ENCODE results near the gene DISP2. TPM values are rescaled to one million over a fixed set of nuclear protein-coding genes. Genes with fewer than 3 reads are reported as not detected.

The DISP2 gene
- 0.60 TPM for total RNA-seq

DNA sequence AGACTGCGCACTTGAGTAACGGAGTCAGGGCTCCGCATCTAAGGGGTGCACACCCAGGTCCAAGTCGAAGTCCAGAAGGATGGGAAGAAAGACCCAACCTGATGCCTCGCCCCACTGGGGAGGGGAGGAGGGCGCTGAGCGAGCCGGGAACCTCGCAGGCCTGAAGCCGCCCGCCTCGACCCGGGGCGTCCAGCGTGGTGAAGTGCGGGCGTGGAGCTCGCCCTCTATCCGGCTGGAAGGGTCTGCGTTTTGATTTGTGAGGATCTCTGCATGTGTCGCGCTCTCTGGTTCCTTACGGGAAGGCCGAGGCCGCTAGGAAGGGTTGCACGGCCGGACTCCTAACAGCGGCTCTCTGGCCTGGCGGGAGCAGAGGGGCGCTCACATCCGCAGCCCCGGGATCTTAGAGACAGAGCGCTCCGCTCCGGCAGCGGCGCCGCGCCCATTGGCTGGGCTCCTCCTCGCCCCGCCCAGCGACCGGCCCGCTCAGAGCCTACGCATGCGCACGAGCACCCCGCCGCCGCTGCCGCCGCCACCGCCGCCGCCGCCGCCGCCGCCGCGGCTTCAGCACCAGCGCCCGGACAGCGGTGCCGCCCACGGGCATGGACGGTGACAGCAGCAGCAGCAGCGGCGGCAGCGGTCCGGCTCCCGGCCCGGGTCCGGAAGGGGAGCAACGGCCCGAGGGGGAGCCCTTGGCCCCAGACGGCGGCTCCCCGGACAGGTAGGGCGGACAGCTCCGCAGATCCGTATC is at the start of gene DISP2:
Gene DISP2 (plus strand): TSS at position 497 of the 748 bp plus-strand sequence. CDS start 103 bp downstream, at position 600.
- peak; percentile 89 for DNase-seq (ENCODE audit: low spot score)

GRCh38 chr15:40309344-40309862 is 48.6 kb upstream of the DISP2 start:
- no peak for DNase-seq (ENCODE audit: low spot score)

GRCh38 chr15:40310001-40310959 is 47.7 kb upstream of the DISP2 start:
- DNase-seq (ENCODE audit: low spot score) = no peak

- no peak for DNase-seq (ENCODE audit: low spot score)
Observed at GRCh38 chr15:40310993-40311392, 47.0 kb upstream of the DISP2 start.

GRCh38 chr15:40312370-40313158 is 45.5 kb upstream of the DISP2 start:
- no peak for DNase-seq (ENCODE audit: low spot score)

DNA sequence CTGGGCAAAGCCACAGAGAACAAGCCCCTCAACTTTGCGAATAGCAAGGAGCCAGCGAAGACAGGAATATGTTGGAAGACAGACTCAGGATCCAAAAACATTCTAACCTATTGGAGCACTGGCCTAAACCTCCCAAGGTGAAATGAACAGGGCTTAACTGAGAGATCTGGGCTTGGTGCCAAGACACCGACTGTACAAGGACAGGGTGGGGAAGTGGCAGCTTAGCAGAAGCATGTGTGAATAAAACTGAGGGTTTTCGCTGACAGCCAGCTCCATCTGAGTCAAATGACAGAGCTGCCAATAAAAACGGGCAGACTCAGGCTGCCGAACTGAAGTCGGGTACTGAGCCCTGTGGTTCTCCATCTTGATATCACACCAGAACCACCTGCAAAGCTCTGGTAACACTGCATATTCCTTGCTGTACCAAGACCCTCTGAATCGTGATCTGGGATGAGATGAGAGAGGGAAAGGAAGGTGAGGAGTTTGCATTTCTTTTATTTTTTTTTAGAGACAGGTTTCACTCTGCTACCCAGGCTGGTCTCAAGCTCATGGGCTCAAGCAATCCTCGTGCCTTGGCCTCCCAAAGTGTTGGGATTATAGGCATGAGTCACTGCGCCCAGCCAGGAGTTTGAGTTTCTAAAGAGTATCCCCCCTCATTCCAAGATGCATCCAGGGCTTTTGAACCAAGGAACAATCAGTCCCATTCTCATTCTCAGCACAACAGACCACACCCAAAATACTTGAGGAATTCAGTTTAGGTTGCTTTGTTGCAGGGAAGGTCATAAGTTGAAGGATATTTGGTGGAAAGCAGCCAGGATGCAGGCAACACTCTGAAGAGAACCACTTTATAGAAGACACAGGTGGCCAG is 44.3 kb upstream of the DISP2 start:
- peak; percentile 75 for DNase-seq (ENCODE audit: low spot score)

GRCh38 chr15:40314723-40315276 is 43.2 kb upstream of the DISP2 start:
- no peak for DNase-seq (ENCODE audit: low spot score)

DNA sequence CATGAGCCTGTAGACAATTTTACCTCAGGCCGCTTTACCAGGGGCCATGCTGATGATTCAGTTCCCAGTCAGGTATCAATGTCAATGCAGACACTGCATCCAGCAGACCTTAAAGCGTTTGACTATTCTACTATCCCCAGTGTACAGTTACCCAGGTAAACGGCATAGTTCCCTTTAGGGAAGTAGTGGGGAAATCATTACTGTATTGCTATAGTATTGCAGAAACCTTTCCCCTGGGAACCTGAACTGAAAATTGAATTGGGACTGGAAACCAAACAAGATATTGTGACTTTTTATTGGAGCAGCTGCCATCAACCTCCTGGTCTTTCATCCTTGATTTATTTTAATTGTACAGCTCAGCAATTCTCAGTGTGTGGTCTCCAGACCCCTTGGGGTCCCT is 41.1 kb upstream of the DISP2 start:
- DNase-seq (ENCODE audit: low spot score) = no peak

- DNase-seq (ENCODE audit: low spot score) = no peak
Observed at GRCh38 chr15:40317580-40317979, 40.4 kb upstream of the DISP2 start.

- DNase-seq (ENCODE audit: low spot score) = no peak
Observed at GRCh38 chr15:40320409-40320808, 37.6 kb upstream of the DISP2 start.

GRCh38 chr15:40320931-40321371 is 37.1 kb upstream of the DISP2 start:
- no peak for DNase-seq (ENCODE audit: low spot score)

GRCh38 chr15:40322531-40323238 is 35.3 kb upstream of the DISP2 start:
- DNase-seq (ENCODE audit: low spot score) = no peak

DNA sequence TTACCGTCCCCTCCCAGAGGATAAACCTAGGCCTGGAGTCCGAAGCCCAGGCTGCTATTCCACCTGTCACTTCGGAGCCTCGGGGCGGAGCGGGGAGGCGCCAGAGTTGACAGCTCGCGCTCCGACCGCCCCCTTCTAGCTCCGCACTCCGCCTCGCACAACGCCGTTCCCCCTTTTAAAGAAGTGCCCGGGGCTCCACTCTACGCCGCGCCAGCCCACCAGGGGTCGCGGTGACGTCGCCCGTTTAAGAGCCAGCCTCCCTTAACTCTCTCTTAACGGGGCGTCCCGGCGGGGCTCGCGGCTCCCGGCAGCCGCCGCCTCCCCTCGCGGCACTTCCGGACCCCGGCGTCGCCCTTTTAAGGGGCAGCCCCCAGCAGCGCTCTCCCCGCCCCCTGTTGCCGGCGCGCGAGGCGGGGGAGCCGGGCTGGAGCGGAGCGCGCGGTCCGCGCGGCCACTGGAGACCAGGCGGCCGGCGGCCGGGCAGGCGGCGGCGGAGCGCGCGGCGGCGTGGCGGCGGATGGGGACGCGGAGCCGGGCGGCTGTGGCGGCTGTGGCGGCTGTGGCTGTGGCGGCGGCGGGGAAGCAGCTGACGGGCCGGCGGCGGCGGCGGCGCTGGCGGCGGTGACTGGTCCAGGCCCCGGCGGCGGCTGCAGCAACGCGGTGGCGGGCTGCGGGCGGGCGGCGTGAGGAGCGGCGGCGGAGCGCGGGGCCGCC is 34.6 kb upstream of the DISP2 start, which contains the start of gene INAFM2:
Gene INAFM2 (plus strand): TSS at position 454 of the 714 bp plus-strand sequence. CDS start 364 bp downstream, outside the sequence.
- DNase-seq (ENCODE audit: low spot score) = peak; percentile 92

DNA sequence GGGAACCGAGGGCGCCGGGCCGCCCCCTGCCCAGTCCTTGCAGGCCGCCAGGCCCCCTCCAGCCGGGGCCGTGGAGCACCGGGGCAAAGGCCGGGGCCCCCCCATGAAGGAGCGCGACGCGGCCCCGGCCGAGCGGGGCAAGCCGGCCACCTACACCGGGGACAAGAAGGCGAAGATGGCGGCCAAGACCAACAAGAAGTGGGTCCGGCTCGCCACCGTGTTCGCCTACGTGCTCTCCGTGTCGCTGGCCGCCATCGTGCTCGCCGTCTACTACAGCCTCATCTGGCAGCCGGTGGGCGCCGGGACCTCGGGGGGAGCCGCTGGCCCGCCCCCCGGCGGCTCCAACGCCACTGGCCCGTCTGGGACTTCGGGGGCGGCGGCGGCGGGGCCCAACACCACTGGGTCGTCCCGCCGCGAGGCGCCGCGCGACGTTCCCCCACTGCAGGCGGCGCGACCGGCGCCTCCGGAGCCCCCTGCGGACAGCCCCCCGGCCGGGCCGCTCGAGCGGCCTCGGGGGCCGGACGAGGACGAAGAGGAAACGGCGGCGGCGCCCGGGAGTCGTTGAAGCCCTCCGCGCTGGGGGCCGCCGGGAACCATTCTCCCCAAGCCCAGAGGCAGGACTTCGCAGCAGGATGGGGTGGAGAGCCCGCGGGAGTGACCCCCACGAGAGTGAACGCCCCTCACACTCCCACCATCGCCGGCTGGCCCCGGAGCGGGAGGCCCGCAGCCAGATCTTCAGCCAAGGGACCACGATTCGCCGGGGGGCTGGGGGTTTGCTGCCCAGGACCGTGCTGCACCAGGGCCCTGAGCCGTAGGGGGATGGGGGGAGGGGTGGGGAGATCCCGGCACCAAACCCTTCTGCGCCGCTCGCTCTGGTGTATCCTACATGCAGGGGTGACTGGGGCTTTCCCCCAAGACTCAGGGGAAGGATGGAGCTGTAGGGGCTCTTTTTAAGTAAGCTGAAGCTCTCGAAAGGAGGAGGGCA is 33.8 kb upstream of the DISP2 start:
- no peak for DNase-seq (ENCODE audit: low spot score)

GRCh38 chr15:40325188-40325587 is 32.8 kb upstream of the DISP2 start:
- no peak for DNase-seq (ENCODE audit: low spot score)

- no peak for DNase-seq (ENCODE audit: low spot score)
Observed at GRCh38 chr15:40325700-40326099, 32.3 kb upstream of the DISP2 start.

DNA sequence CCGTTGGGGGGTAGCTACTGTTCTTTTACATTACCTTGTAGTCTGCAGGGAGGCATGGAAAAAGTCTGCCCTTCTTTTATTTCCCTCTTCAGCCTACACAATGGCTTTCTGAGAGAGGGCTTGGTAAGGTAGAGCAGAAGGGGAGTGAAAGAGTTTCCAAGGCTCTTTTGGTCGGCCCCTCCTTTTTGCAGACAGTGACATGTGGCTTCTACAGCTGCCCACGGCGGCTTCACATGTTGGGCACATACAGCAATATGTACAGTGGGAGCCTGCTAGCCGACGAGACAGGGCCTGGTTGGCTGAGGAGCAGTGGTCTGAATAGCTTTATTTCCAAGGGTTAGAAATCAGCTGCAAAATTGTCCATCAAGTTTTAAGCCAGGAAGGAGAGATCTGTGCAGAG is 30.6 kb upstream of the DISP2 start:
- DNase-seq (ENCODE audit: low spot score) = no peak

DNA sequence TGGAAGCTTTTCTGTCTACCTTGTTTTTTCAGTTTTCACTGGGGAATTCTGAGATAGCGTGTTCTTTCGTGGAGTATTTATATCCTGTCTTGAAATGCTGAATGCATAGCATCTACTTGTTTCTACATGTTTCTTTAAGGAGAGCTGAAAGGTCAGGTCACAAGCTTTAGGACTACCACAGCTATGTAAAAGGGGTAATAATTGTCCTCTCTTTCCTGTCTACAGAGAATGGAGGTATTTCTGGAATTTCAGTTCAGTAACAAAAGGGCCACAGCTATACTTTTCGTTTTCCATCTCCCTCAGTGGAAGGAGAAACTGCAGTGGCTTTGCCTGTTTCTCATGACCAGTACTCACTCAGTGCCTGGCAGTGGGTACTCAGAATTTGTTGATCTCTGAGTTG is 29.8 kb upstream of the DISP2 start:
- DNase-seq (ENCODE audit: low spot score) = no peak

Measured in ureter (tissue), 1 donor.